Right cardiac atrium (tissue), 5 donors: ENCODE results near the gene RASAL1. TPM values are rescaled to one million over a fixed set of nuclear protein-coding genes. Genes with fewer than 3 reads are reported as not detected.

Experiments used
- ATAC-seq, 2 donors: fragments of 200-7000 bp; cut with Tn5 transposase; one replicate each; pipeline versions ENCODE4 v1.8.0 to v1.9.1; 2020; ENCODE audit warnings: moderate library complexity in 2 of 2, mild to moderate bottlenecking in 1 of 2
- DNase-seq, 3 donors: peaks; one replicate each; pipeline ENCODE4 v3.0.0-alpha.2; 2020
- H3K27ac ChIP-seq: one replicate; pipeline ENCODE4 v1.5.1; 2013; ENCODE audit warnings: mild to moderate bottlenecking, low read length, control low read depth, moderate library complexity
- H3K27me3 ChIP-seq: one replicate; pipeline ENCODE4 v1.6.1; 2013; ENCODE audit not compliant: control insufficient read depth, insufficient read depth
- H3K4me1 ChIP-seq: one replicate; pipeline ENCODE4 v1.6.1; 2013; ENCODE audit warnings: low read length; ENCODE audit not compliant: control insufficient read depth, insufficient read depth
- H3K4me3 ChIP-seq: one replicate; pipeline ENCODE4 v1.5.1; 2013; ENCODE audit warnings: low read length, control low read depth
- H3K9me3 ChIP-seq: one replicate; pipeline ENCODE4 v1.6.1; 2013; ENCODE audit warnings: low read length; ENCODE audit not compliant: control insufficient read depth
- WGBS: extraction: QIAGEN DNeasy Blood & Tissue Kit; methylation state at CpG from one replicate; pipeline ENCODE4 v1.1.7; 2013; 5-methylcytosine and 5-hydroxymethylcytosine counted together
- intact Hi-C, 4 donors: fragments of 100-400 bp; cut with DNase I; formaldehyde crosslinking; loops; one replicate each; pipeline versions ENCODE4 v1.11.0 to v1.14.0; 2022 to 2023
- polyA plus RNA-seq: library from polyadenylated mRNA; stranded (reverse); fragments of 200-250 nt; gene quantifications from one replicate; pipeline ENCODE4 v1.2.3, GENCODE V29; 2013
- total RNA-seq, 4 donors: library from RNA; stranded (reverse); fragmentation: NEBNext Ultra II Directional; extraction: Animal tissue kit (Norgen Biotek cat#: 25700); gene quantifications; one replicate each; pipeline ENCODE4 v1.2.1, GENCODE V29; 2021
- donor health status: healthy with polysubstance abuse.
- donor health status: DM: no; HTN: yes; CAD: no.
- donor health status: DM: no; HTN: no; CAD: no.
- donor health status: DM: no; HTN: yes; CAD: no; lungs with severe emphysema.
- donor health status: DM: yes; HTN: yes; CAD: no.

The RASAL1 gene
- total and polyA plus RNA-seq, 5 donors, result not detected

DNA sequence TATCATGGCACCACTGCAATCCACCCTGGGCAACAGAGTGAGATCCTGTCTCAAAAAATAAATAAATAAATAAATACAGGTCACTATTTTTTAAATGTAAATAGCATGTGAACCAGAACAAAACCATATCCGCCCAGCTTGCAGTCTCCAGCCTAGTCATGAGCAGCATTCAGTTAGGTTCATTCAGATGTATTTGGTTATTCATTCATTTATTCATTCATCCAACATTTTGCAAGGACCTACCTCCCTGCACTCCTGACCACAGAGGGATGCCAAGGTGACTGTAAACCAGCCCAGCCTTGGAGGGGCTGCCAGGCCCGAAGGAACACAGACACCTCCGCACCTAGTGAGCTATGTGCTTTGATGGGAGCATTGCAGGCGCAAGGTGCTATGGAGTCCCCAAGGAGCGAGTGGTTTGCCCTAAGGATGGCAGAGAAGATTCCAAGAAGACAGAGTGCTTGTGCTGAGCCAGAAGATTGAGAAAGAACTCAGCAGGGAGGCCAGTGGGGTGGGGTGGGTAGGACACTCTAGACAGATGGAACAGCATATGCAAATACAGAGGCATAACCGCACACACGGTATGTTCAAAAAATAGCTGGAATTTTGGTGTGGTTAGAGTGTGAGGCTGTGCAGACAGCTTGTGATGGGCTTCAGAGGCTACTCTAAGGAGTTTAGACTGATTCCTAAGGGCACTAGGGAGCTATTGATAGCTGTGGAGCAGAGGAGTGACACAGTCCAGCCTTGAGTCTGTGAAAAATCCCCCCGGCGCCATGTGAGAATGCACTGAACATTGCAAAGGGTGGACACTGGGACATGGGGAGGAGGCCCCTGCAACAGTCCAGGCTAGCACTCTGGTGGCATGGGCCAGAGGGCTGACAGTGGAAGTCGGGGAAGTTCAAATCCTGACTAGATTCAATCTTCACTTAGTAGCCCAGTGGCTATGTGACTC lies 67.3 kb downstream of the RASAL1 start:
- H3K27me3 ChIP-seq, result no peaks in the 10 kb centered on the region
- intact Hi-C loops, result no loop called here

DNA sequence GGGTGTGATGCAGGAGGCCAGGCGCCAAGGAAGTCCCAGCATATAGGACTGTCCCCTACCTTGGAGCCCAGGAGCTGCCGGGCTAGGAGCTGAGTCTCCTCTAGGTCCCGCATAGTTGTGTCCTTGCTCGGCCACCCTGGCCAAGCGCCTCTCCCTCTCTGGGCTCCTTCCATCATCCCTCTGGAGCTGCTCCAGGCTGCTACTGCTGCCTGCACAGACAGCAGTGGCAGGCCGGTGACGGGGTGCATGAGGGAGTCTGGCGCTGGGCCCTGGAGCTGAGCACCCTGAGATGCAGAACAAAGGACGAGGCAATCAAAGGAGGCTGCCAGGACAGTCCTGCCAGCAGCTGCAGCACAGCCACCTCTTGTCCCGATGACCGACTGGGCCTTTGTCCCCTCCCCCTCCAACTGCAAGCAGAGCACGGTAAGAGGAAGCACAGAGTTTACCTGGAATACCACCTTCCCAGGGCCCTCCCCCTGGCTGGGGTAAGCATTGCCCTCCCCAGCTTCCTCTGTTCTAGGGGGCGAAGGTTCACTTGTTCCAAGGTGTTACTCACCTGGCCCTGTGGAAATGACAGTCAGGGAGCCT lies 68.7 kb downstream of the RASAL1 start:
- intact Hi-C loops, result no loop called here
- Histone ChIP-seq H3K4me1 (peaks cover 2% of the 10 kb centered on the region), H3K4me3 (no peak overlapping the region), H3K9me3 (no peaks in the 10 kb centered on the region), H3K27ac (no peak overlapping the region), H3K27me3 (no peaks in the 10 kb centered on the region)
- 58% methylated on average over 13 of the region's 13 CpGs for WGBS
- no peak for DNase-seq
- ATAC-seq, result no peak

More for the DNA sequence above, 67.3 kb downstream of the RASAL1 start:
- no peak for ATAC-seq
- DNase-seq, result peak in 1 of 3 donors; percentile 38
- WGBS, result 89% methylated on average over 10 of the region's 10 CpGs
- H3K9me3 ChIP-seq, result no peaks in the 10 kb centered on the region
- H3K27ac ChIP-seq, result no peak overlapping the region
- H3K4me3 ChIP-seq, result no peak overlapping the region
- H3K4me1 ChIP-seq, result peaks cover 2% of the 10 kb centered on the region

DNA sequence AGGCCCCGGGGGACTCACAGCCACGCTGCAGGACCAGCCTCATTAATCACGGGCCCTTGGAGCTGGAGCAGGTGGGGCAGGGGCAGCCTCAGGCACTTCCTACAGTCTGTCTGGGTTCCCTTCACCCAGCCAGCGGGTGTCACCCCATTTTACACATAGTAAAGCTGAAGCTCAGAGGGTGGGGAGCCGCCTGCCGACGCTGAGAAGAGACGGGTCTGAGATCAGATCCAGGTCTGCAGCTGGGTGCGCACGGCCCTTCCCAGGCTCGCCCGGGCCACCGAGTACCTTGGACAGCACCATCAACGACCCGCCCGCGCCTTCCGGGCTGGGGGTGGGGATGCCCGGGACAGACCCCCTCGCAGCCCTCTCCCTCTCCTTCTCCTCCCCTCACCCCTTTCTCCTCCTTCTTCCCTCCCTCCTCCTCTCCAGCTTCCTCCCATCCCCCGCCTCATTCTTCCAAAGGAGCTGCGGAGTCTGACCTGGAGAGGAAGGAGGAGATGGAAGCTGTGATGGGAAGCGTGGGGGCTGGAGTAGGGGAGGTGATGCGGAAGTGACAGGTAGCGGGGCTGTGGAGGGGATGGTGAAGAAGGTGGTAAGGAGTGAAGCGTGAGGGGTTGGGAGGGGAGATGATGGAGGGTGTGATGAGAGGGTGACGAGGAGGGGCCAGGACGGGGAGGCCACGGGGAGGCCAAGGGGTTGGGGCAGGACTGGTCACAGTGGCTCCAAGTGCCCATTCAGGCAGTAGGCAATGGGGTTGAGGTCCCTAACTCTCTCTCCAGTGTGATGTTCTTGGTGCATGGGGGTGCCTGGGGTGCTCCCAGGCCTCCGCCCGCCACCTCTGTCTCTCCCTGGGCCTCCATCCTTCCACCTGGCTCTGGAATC lies 70.2 kb downstream of the RASAL1 start:
- 29% methylated on average over 31 of the region's 31 CpGs for WGBS
- H3K27ac ChIP-seq, result no peak overlapping the region
- H3K4me1 ChIP-seq, result peaks cover under 1% of the 10 kb centered on the region
- intact Hi-C loops, result no loop called here
- no peak overlapping the region for H3K4me3 ChIP-seq
- H3K27me3 ChIP-seq, result no peaks in the 10 kb centered on the region
- DNase-seq (no peak), ATAC-seq (peak in 1 of 2 donors; percentile 19)
- no peaks in the 10 kb centered on the region for H3K9me3 ChIP-seq

DNA sequence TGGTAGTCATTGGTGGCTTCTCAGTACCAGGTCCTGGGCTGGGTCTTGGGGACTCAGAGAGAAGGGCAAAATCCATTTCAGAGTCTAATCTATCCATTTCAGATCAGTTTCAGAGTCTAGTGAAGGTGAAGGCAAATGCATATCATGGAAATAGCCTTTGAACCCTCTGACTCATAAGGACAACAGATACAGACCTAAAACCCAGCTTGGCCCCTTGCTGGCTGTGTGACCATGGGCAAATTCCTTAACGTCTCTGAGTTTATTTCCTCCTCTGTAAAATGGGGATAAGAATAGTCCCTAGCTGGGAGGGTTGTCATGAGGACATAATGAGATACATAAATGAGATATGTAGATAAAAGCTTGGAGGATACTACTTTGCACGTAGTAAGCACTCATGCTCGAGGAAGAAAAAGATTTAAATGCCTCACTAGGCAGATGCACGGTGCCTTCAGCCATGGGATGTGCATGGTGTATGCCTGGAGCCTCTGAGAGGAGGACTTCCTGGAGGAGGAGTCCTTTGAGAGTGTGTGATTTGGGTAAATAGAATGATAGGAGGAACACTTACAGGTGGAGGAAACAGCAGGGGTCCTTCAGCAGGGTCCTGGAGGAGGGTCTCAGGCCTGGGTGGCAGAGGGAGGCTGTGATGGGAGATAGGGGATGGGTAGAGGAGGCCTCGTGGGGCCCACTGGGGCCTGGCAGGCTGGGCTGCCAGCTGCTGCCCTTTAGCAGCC lies 71.0 kb downstream of the RASAL1 start:
- Histone ChIP-seq H3K4me3 (no peak overlapping the region), H3K27me3 (no peaks in the 10 kb centered on the region), H3K4me1 (no peaks in the 10 kb centered on the region), H3K27ac (no peak overlapping the region), H3K9me3 (no peaks in the 10 kb centered on the region)
- DNase-seq (no peak), ATAC-seq (no peak)
- intact Hi-C loops, result no loop called here
- WGBS, result 61% methylated on average over 5 of the region's 5 CpGs

DNA sequence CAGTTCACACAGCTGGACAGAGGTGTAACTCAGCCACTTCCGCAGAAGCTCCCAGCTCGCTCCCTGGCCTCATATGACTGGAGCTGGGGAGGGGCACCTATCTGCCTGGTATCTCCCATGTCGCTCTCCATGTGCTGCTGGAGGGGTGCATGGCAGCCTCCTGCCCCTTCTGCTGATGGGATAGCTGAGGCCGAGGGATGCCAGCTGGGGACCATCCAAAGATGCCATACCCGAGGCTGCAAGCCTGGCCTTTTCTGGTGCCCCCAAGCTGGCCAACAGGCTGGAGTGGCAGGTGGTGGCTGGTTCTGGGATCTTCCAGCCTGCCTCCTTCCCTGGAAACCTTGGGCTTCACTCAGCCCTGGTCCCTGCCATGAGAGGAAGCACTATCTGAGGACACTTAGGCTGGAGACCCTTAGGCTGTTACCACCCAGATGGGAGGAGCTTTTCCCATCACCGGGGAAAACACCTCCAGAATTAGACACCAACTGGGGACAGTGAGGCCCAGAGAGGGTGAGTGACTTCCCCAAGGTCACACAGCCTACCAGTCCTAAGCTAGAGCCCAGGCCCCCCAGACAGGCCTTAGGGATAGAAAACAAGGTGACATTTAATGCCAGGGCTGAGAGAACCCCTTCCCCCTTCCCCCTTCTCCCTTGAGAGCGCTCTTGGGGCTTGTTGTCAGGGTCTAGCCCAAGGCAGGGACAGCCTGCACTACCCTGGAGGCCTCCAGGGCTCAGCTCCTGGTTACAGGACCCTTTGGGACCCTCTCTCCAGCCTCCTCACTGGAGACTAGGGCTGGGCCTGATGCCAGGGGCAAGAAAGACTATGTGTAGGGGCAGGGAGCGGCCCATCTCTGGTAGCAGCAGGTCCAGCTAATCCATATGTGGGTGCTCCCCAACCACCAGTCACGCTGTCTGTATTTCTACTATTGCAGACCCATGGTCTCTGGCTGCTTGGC lies 71.9 kb downstream of the RASAL1 start:
- H3K4me1 ChIP-seq, result no peaks in the 10 kb centered on the region
- no peak for ATAC-seq
- H3K4me3 ChIP-seq, result no peak overlapping the region
- no peak overlapping the region for H3K27ac ChIP-seq
- intact Hi-C loops, result no loop called here
- no peaks in the 10 kb centered on the region for H3K27me3 ChIP-seq
- 80% methylated on average over 9 of the region's 9 CpGs for WGBS
- H3K9me3 ChIP-seq, result no peaks in the 10 kb centered on the region
- no peak for DNase-seq

DNA sequence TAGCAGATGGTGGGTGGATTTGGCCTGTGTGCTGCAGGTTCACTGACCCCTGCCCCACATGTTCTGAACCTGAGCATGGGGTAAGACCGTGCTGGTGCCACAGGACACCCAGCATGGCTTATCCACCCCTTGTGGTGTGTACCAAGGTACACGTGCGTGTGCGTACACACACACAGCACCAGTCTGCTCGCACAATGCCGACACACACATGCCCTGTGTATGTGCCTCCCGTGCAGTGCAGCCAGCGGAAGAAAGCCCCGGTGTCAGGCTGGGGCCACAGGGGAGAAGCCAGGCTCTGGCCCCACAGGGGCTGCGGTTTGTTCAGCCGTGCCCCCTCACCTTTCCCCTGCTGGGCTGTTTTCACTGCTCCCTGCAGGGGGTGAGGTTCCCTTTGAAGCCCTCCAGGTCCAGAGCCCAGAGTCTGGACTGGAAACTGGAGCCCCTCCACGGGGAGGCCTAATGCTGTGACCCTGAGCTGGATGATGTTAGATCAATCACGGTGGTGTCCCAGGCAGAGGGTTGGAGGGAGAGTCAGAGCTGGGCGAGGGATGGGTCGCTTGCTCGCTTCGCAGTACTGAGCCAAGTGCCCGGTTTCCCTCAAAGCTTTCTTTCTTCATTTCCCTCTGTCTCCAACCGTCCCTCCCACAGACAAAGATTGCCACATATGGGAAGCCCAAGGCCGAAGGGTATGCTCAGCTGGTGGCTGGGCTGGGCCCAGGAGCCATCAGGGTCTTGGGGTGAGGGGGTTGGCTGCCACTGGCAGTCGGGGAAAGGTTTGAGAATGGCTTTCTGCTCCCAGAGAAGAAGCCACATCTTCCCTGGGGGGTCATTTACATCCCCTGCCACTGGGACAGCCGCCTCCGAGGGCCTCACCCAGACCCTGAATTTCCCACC lies 72.8 kb downstream of the RASAL1 start:
- Histone ChIP-seq H3K9me3 (no peaks in the 10 kb centered on the region), H3K4me3 (no peak overlapping the region), H3K4me1 (no peaks in the 10 kb centered on the region), H3K27ac (no peak overlapping the region), H3K27me3 (no peaks in the 10 kb centered on the region)
- WGBS, result 62% methylated on average over 23 of the region's 23 CpGs
- intact Hi-C loops, result no loop called here
- ATAC-seq (no peak), DNase-seq (no peak)

DNA sequence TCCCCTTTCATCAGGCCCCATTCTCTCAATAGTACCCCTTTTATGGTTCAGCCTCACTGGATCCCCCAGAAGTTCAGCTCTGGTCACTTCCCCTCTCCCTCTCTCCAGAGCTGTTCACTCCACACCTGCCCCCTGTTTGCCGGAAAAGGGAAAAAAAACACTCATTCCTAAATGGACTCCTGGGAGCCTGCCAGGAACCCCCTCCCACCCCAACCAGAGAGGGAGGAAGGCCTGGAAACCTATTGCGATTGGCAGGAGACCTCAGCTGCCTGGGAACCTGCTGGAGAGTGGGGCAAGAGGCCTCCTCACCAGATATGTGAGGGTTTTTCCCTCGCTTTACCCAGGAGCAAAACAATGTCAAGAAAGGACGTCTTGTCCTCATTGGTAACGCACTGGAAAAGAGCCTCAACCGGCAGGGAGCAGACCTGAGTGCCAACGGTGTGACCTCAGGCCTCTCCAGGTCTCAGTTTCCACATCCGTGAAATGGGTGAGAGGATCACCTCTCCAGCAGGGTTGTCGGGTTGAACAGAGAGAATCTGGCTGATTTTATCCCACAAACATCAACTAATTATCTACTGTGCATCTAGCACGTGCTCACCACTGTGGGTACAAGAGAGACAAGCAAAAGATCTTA lies 74.4 kb downstream of the RASAL1 start:
- intact Hi-C loops, result no loop called here
- H3K4me1 ChIP-seq, result no peaks in the 10 kb centered on the region
- H3K27ac ChIP-seq, result no peak overlapping the region
- 70% methylated on average over 10 of the region's 10 CpGs for WGBS
- no peaks in the 10 kb centered on the region for H3K27me3 ChIP-seq
- DNase-seq (peak in 1 of 3 donors; percentile 28), ATAC-seq (no peak)
- no peaks in the 10 kb centered on the region for H3K9me3 ChIP-seq
- no peak overlapping the region for H3K4me3 ChIP-seq

DNA sequence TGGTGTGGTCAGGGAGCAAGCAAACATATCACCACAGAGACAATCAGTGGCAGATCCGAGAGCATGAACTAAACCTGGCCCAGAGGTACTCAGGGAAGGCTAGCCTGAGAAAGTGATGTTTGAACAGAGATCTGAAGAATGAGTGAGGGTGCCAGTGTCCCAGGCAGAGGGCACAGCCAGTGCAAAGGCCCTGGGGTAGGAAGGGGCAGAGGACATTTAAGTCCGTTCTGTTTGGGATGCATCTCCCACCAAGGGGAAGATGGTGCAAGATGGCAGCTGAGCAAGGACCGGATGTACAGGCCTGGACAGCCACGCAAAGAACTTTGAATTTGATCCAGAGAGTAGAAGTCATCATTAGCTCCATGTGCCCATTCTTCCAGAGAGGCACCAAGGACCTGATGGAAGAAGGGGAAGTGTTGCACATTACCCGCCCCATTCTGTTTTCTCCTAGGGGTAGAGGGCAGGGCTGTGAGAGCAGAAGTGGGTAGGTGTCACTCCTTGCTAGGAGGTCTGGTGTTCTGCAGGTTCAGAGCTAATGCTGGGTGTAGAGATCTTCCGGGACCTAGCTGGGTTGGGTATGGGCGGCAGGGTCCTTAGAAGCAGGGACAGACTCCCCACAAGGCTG lies 75.1 kb downstream of the RASAL1 start:
- Histone ChIP-seq H3K4me1 (no peaks in the 10 kb centered on the region), H3K27ac (no peak overlapping the region), H3K4me3 (no peak overlapping the region), H3K9me3 (no peaks in the 10 kb centered on the region), H3K27me3 (no peaks in the 10 kb centered on the region)
- DNase-seq (no peak), ATAC-seq (no peak)
- intact Hi-C loops, result no loop called here
- 85% methylated on average over 7 of the region's 7 CpGs for WGBS
